CD14-positive monocyte (primary cell): ENCODE data around the gene TATDN3. TPM values are rescaled to one million over a fixed set of nuclear protein-coding genes. Genes with fewer than 3 reads are reported as not detected.

Experiments used
- DNase-seq, 3 donors: peaks; one replicate each; pipeline ENCODE4 v3.0.0-alpha.2; 2011 to 2022
- H2AFZ ChIP-seq: 2 replicates; pipeline ENCODE4 v1.6.0; 2012; ENCODE audit warnings: mild to moderate bottlenecking, low read depth, low read length, inconsistent platforms; ENCODE audit not compliant: insufficient read depth, poor library complexity, severe bottlenecking
- H3K27ac ChIP-seq, 2 donors: 1 replicate in 1 of 2; 2 replicates in 1 of 2; pipeline ENCODE4 v1.5.1; 2012 to 2013; ENCODE audit warnings: low read length in 2 of 2, control low read depth in 1 of 2, inconsistent platforms in 1 of 2, low read depth in 1 of 2, mild to moderate bottlenecking in 1 of 2
- H3K27me3 ChIP-seq, 2 donors: one replicate each; pipeline versions ENCODE4 v1.6.0 to v1.6.1; 2011 to 2013; ENCODE audit warnings: low read length in 2 of 2; ENCODE audit not compliant: control insufficient read depth in 2 of 2, insufficient read depth in 2 of 2
- H3K36me3 ChIP-seq, 2 donors: replicated peaks in 1 of 2; 1 replicate in 1 of 2; 2 replicates in 1 of 2; pipeline versions ENCODE4 v1.5.1 to v1.6.1; 2012 to 2013; ENCODE audit warnings: low read length in 2 of 2, control low read depth in 1 of 2, inconsistent platforms in 1 of 2, mild to moderate bottlenecking in 1 of 2; ENCODE audit not compliant: insufficient read depth in 2 of 2, control insufficient read depth in 1 of 2
- H3K4me1 ChIP-seq, 2 donors: 1 replicate in 1 of 2; 2 replicates in 1 of 2; pipeline versions ENCODE4 v1.5.1 to v1.6.1; 2012 to 2013; ENCODE audit warnings: low read length in 2 of 2, control low read depth in 1 of 2, inconsistent platforms in 1 of 2, mild to moderate bottlenecking in 1 of 2, moderate library complexity in 1 of 2; ENCODE audit not compliant: insufficient read depth in 2 of 2, control insufficient read depth in 1 of 2
- H3K4me2 ChIP-seq: replicated peaks from 2 replicates; pipeline ENCODE3; 2012; ENCODE audit warnings: low read length, moderate library complexity, mild to moderate bottlenecking; ENCODE audit not compliant: poor library complexity, severe bottlenecking; ENCODE audit errors: extremely low read depth
- H3K4me3 ChIP-seq, 3 experiments: fragments of 200-600 bp in 1 of 3; sonication (generic) in 1 of 3; replicated peaks in 1 of 3; 1 replicate in 2 of 3; 2 replicates in 1 of 3; pipeline ENCODE4 v1.5.1; 2011 to 2013; ENCODE audit warnings: low read length in 3 of 3, mild to moderate bottlenecking in 3 of 3, control low read depth in 2 of 3, low read depth in 2 of 3, inconsistent platforms in 1 of 3, moderate library complexity in 1 of 3
- H3K79me2 ChIP-seq: 2 replicates; pipeline ENCODE4 v1.6.0; 2012; ENCODE audit warnings: mild to moderate bottlenecking, control low read depth, inconsistent platforms, low read length, moderate library complexity; ENCODE audit not compliant: insufficient read depth
- H3K9ac ChIP-seq: 2 replicates; pipeline ENCODE4 v1.6.0; 2017; ENCODE audit warnings: low read length, mild to moderate bottlenecking; ENCODE audit not compliant: insufficient read depth, poor library complexity, severe bottlenecking
- H3K9me3 ChIP-seq, 2 donors: replicated peaks in 1 of 2; 1 replicate in 1 of 2; 2 replicates in 1 of 2; pipeline versions ENCODE4 v1.5.1 to v1.6.1; 2012 to 2013; ENCODE audit warnings: low read length in 2 of 2, control low read depth in 1 of 2; ENCODE audit not compliant: control insufficient read depth in 1 of 2, insufficient read depth in 1 of 2
- H4K20me1 ChIP-seq: 2 replicates; pipeline ENCODE4 v1.6.0; 2012; ENCODE audit warnings: mild to moderate bottlenecking, low read length, control low read depth, moderate library complexity; ENCODE audit not compliant: insufficient read depth
- H3K27ac Mint-ChIP-seq, 7 donors: one replicate each; pipeline ENCODE4 v1.8.0; 2020; ENCODE audit warnings: mild to moderate bottlenecking in 7 of 7, mixed read lengths in 7 of 7, moderate library complexity in 6 of 7, inconsistent platforms in 2 of 7
- H3K27me3 Mint-ChIP-seq, 3 donors: one replicate each; pipeline ENCODE4 v1.8.0; 2021 to 2022; ENCODE audit warnings: low read depth in 3 of 3, mild to moderate bottlenecking in 3 of 3, mixed read lengths in 3 of 3, moderate library complexity in 3 of 3, inconsistent platforms in 1 of 3
- H3K36me3 Mint-ChIP-seq, 2 donors: one replicate each; pipeline ENCODE4 v1.8.0; 2020; ENCODE audit warnings: mixed read lengths in 2 of 2, inconsistent platforms in 1 of 2, mild to moderate bottlenecking in 1 of 2
- H3K4me1 Mint-ChIP-seq: one replicate; pipeline ENCODE4 v1.8.0; 2020; ENCODE audit warnings: mild to moderate bottlenecking, mixed read lengths
- H3K4me3 Mint-ChIP-seq, 2 donors: one replicate each; pipeline ENCODE4 v1.8.0; 2020; ENCODE audit warnings: mild to moderate bottlenecking in 2 of 2, mixed read lengths in 2 of 2, moderate library complexity in 1 of 2
- H3K9me3 Mint-ChIP-seq, 7 donors: one replicate each; pipeline ENCODE4 v1.8.0; 2020 to 2022; ENCODE audit warnings: mixed read lengths in 7 of 7, mild to moderate bottlenecking in 6 of 7, moderate library complexity in 6 of 7, inconsistent platforms in 2 of 7
- CTCF ChIP-seq: fragments of 200-600 bp; IDR thresholded peaks from one replicate; pipeline ENCODE4 v1.8.0; 2022; ENCODE audit warnings: antibody characterized with exemption, mild to moderate bottlenecking
- WGBS: methylation state at CpG from one replicate; pipeline ENCODE4 v1.1.5; 2013; ENCODE audit warnings: missing lambda C conversion rate; ENCODE audit not compliant: insufficient coverage; 5-methylcytosine and 5-hydroxymethylcytosine counted together
- intact Hi-C, 2 donors: fragments of 100-400 bp; cut with micrococcal nuclease; formaldehyde crosslinking; loops; one replicate each; pipeline versions ENCODE4 v1.15.0 to v1.15.1; 2023
- polyA plus RNA-seq, 3 donors: library from polyadenylated mRNA; depleted of rRNA in 1 of 3; unstranded in 2 of 3; stranded (reverse) in 1 of 3; fragments of 300-500 nt in 2 of 3; fragments of >200 nt in 1 of 3; fragmentation: Illumina TruSeq in 2 of 3; gene quantifications; 1 replicate in 2 of 3; 2 replicates in 1 of 3; pipeline ENCODE4 v1.2.3, GENCODE V29; 2012 to 2021

The TATDN3 gene
- polyA plus RNA-seq, 3 donors = 12.1 to 34.3 (median 31.4) TPM

GRCh38 chr1:212782422-212783154 is 9.1 kb upstream of the TATDN3 start:
- Histone ChIP-seq H3K36me3 (peaks cover 48 to 61% of the 10 kb centered on the region in 2 donors), H3K27me3 (no peaks in the 10 kb centered on the region), H3K4me2 (peak overlapping the region; percentile 26), H3K79me2 (peaks cover 15% of the 10 kb centered on the region), H4K20me1 (no peaks in the 10 kb centered on the region), H3K9ac (no peak overlapping the region), H3K4me1 (peaks cover 8 to 17% of the 10 kb centered on the region in 2 donors), H3K4me3 (no peak overlapping the region), H2AFZ (no peak overlapping the region), H3K9me3 (no peaks in the 10 kb centered on the region), H3K27ac (peak overlapping the region; percentile 33 to 59)
- Mint-ChIP-seq H3K4me3 (no peak overlapping the region), H3K27me3 (peaks cover 0 to 2% (median 0%) of the 10 kb centered on the region in 3 donors), H3K4me1 (peaks cover 13% of the 10 kb centered on the region), H3K36me3 (peaks cover 49 to 56% of the 10 kb centered on the region in 2 donors), H3K27ac (peak overlapping the region; percentile 68 to 92 (median 87)), H3K9me3 (no peaks in the 10 kb centered on the region)
- peak; percentile 91 for TF ChIP-seq CTCF
- DNase-seq = peak; percentile 40 to 86 (median 64)
- intact Hi-C loops = loop anchor here (5.0 to 10.0 kb wide), 3 partner anchors 115 to 328 kb away; no protein-coding TSS in a partner anchor
- no CpG with 5 or more reads among the region's 3 CpGs for WGBS

GRCh38 chr1:212783976-212784375 is 7.7 kb upstream of the TATDN3 start:
- Mint-ChIP-seq H3K27me3 (peaks cover 0 to 2% (median 0%) of the 10 kb centered on the region in 3 donors), H3K9me3 (no peaks in the 10 kb centered on the region), H3K27ac (peak overlapping the region in 1 of 7 donors; percentile 64), H3K36me3 (peaks cover 44 to 47% of the 10 kb centered on the region in 2 donors), H3K4me3 (no peak overlapping the region), H3K4me1 (peaks cover 16% of the 10 kb centered on the region)
- no peaks in the 10 kb centered on the region for H3K27me3 ChIP-seq
- H4K20me1 ChIP-seq = no peaks in the 10 kb centered on the region
- peaks cover 48 to 62% of the 10 kb centered on the region in 2 donors for H3K36me3 ChIP-seq
- H3K9ac ChIP-seq = no peak overlapping the region
- H3K4me1 ChIP-seq = peaks cover 8 to 17% of the 10 kb centered on the region in 2 donors
- no peaks in the 10 kb centered on the region for H3K9me3 ChIP-seq
- no peak for DNase-seq
- no peak overlapping the region for H3K4me3 ChIP-seq
- H3K27ac ChIP-seq = no peak overlapping the region
- peaks cover 29% of the 10 kb centered on the region for H3K79me2 ChIP-seq
- H2AFZ ChIP-seq = no peak overlapping the region
- H3K4me2 ChIP-seq = no peak overlapping the region
- intact Hi-C loops = loop anchor here (5.0 to 10.0 kb wide), 3 partner anchors 117 to 329 kb away; no protein-coding TSS in a partner anchor
- WGBS = no CpG with 5 or more reads among the region's 1 CpG
- TF ChIP-seq CTCF = no peak
